Activated B cell treated with CpG ODN at 0.5 μM for 24 hours (primary cell): Measurements from ENCODE around the gene FARP1. TPM values are rescaled to one million over a fixed set of nuclear protein-coding genes. Genes with fewer than 3 reads are reported as not detected.

Experiments used
- ATAC-seq: fragments of 200-7000 bp; cut with Tn5 transposase; one replicate; pipeline ENCODE4 v1.10.0; 2021; ENCODE audit warnings: low read depth, mild to moderate bottlenecking, moderate library complexity
- CTCF ChIA-PET: fragments of 350-600 bp; sonication (Branson Sonifier 250); formaldehyde crosslinking; loops from one replicate; lab custom pipeline; 2021; ENCODE audit warnings: antibody characterized with exemption; lab: Charles Lee
- POLR2A ChIA-PET: fragments of 350-600 bp; sonication (Branson Sonifier 250); formaldehyde crosslinking; loops from one replicate; lab custom pipeline; 2021; ENCODE audit warnings: antibody characterized with exemption; lab: Charles Lee
- DNase-seq: peaks from one replicate; pipeline ENCODE4 v3.0.0; 2022
- H3K27ac Mint-ChIP-seq: one replicate; pipeline ENCODE4 v1.8.0; 2020; ENCODE audit warnings: mixed read lengths
- H3K27me3 Mint-ChIP-seq: one replicate; pipeline ENCODE4 v1.8.0; 2021; ENCODE audit warnings: mixed read lengths
- H3K36me3 Mint-ChIP-seq: one replicate; pipeline ENCODE4 v1.8.0; 2021; ENCODE audit warnings: low read depth, mixed read lengths
- H3K4me1 Mint-ChIP-seq: one replicate; pipeline ENCODE4 v1.8.0; 2021; ENCODE audit warnings: mixed read lengths
- H3K4me3 Mint-ChIP-seq: one replicate; pipeline ENCODE4 v1.8.0; 2020; ENCODE audit warnings: mild to moderate bottlenecking, mixed read lengths
- H3K9me3 Mint-ChIP-seq: one replicate; pipeline ENCODE4 v1.8.0; 2020; ENCODE audit warnings: mixed read lengths
- CTCF ChIP-seq: fragments of 200-600 bp; IDR thresholded peaks from one replicate; pipeline ENCODE4 v1.8.0; 2022; ENCODE audit warnings: antibody characterized with exemption, mild to moderate bottlenecking
- intact Hi-C: fragments of 100-400 bp; cut with micrococcal nuclease; formaldehyde crosslinking; loops from one replicate; pipeline ENCODE4 v1.15.1; 2024
- total RNA-seq: library from RNA; stranded (reverse); gene quantifications from 2 replicates; pipeline ENCODE4 v1.2.3, GENCODE V29; 2022

Gene FARP1
- total RNA-seq, 1 donor from 2014 or later = 2.1 TPM

- H3K27me3 Mint-ChIP-seq = peaks cover 12% of the 10 kb centered on the region
- no peaks in the 10 kb centered on the region for H3K36me3 Mint-ChIP-seq
- TF ChIP-seq CTCF = no peak
- intact Hi-C loops = no loop called here
- CTCF ChIA-PET = no interaction called here
- no peak overlapping the region for H3K27ac Mint-ChIP-seq
- POLR2A ChIA-PET = no interaction called here
- DNase-seq (no peak), ATAC-seq (no peak)
- no peak overlapping the region for H3K4me3 Mint-ChIP-seq
- H3K4me1 Mint-ChIP-seq = no peaks in the 10 kb centered on the region
- peaks cover 6% of the 10 kb centered on the region for H3K9me3 Mint-ChIP-seq
Measured at GRCh38 chr13:98334620-98335205, 191.8 kb downstream of the FARP1 start.

- POLR2A ChIA-PET = no interaction called here
- CTCF ChIA-PET = no interaction called here
- ATAC-seq (no peak), DNase-seq (no peak)
- H3K27ac Mint-ChIP-seq = no peak overlapping the region
- no peaks in the 10 kb centered on the region for H3K4me1 Mint-ChIP-seq
- no peaks in the 10 kb centered on the region for H3K36me3 Mint-ChIP-seq
- H3K4me3 Mint-ChIP-seq = no peak overlapping the region
- TF ChIP-seq CTCF = no peak
- intact Hi-C loops = no loop called here
- H3K27me3 Mint-ChIP-seq = peaks cover 12% of the 10 kb centered on the region
- H3K9me3 Mint-ChIP-seq = peaks cover 6% of the 10 kb centered on the region
Measured at GRCh38 chr13:98335721-98336120, 192.8 kb downstream of the FARP1 start.

- intact Hi-C loops = no loop called here
- H3K27me3 Mint-ChIP-seq = peaks cover 9% of the 10 kb centered on the region
- no peak for TF ChIP-seq CTCF
- H3K9me3 Mint-ChIP-seq = peaks cover 6% of the 10 kb centered on the region
- ChIA-PET POLR2A (no interaction called here), CTCF (no interaction called here)
- H3K4me1 Mint-ChIP-seq = no peaks in the 10 kb centered on the region
- no peak overlapping the region for H3K4me3 Mint-ChIP-seq
- H3K27ac Mint-ChIP-seq = no peak overlapping the region
- no peak for ATAC-seq
- DNase-seq = no peak
- no peaks in the 10 kb centered on the region for H3K36me3 Mint-ChIP-seq
Measured at GRCh38 chr13:98338310-98338709, 195.4 kb downstream of the FARP1 start.

GRCh38 chr13:98339684-98340425 lies 197.0 kb downstream of the FARP1 start:
- H3K27me3 Mint-ChIP-seq = peaks cover 6% of the 10 kb centered on the region
- intact Hi-C loops = no loop called here
- H3K36me3 Mint-ChIP-seq = no peaks in the 10 kb centered on the region
- H3K27ac Mint-ChIP-seq = no peak overlapping the region
- no peak for DNase-seq
- ChIA-PET CTCF (no interaction called here), POLR2A (no interaction called here)
- no peak overlapping the region for H3K4me3 Mint-ChIP-seq
- H3K4me1 Mint-ChIP-seq = no peaks in the 10 kb centered on the region
- H3K9me3 Mint-ChIP-seq = peaks cover 6% of the 10 kb centered on the region
- no peak for TF ChIP-seq CTCF
- ATAC-seq = no peak

- Mint-ChIP-seq H3K9me3 (no peaks in the 10 kb centered on the region), H3K4me1 (no peaks in the 10 kb centered on the region), H3K27ac (no peak overlapping the region), H3K36me3 (no peaks in the 10 kb centered on the region), H3K27me3 (peaks cover 6% of the 10 kb centered on the region), H3K4me3 (no peak overlapping the region)
- TF ChIP-seq CTCF = no peak
- POLR2A ChIA-PET = no interaction called here
- DNase-seq (no peak), ATAC-seq (no peak)
- intact Hi-C loops = no loop called here
- CTCF ChIA-PET = no interaction called here
Measured at GRCh38 chr13:98342953-98343352, 200.1 kb downstream of the FARP1 start.
